Ascending aorta (tissue), 2 donors: ENCODE results near the gene NMNAT2. TPM values are rescaled to one million over a fixed set of nuclear protein-coding genes. Genes with fewer than 3 reads are reported as not detected.

Experiments
- DNase-seq, 2 donors: peaks; one replicate each; pipeline ENCODE4 v3.0.0-alpha.2; 2019; ENCODE audit warnings: low spot score in 2 of 2
- H3K27ac ChIP-seq, 2 donors: fragments of 200-600 bp; sonication (generic); one replicate each; pipeline ENCODE4 v1.5.1; 2016 to 2017; ENCODE audit warnings: mild to moderate bottlenecking in 1 of 2
- H3K27me3 ChIP-seq: fragments of 200-600 bp; sonication (generic); one replicate; pipeline ENCODE4 v1.5.1; 2017
- H3K36me3 ChIP-seq, 2 donors: fragments of 200-600 bp; sonication (generic); one replicate each; pipeline ENCODE4 v1.5.1; 2016
- H3K4me1 ChIP-seq, 2 donors: fragments of 200-600 bp; sonication (generic); one replicate each; pipeline ENCODE4 v1.5.1; 2016 to 2017; ENCODE audit warnings: mild to moderate bottlenecking in 1 of 2
- H3K4me3 ChIP-seq, 2 donors: fragments of 200-600 bp; sonication (generic); one replicate each; pipeline ENCODE4 v1.5.1; 2016 to 2017; ENCODE audit warnings: mild to moderate bottlenecking in 1 of 2
- H3K9me3 ChIP-seq, 2 donors: fragments of 200-600 bp; sonication (generic); one replicate each; pipeline ENCODE4 v1.5.1; 2016
- intact Hi-C: fragments of 100-400 bp; cut with DNase I; formaldehyde crosslinking; loops from one replicate; pipeline ENCODE4 v1.15.1; 2023
- total RNA-seq: library from RNA; depleted of rRNA; stranded (reverse); fragments of >200 nt; gene quantifications from one replicate; pipeline ENCODE4 v1.1.0, GENCODE V29; 2016
- TF ChIP-seq, protein P1 (sequence below), 3 experiments: fragments of 200-600 bp in 2 of 3; fragments of 450-650 bp in 1 of 3; sonication (generic) in 2 of 3; IDR thresholded peaks; one replicate each; pipeline ENCODE4 v1.5.1; 2016 to 2019; ENCODE audit warnings: antibody characterized with exemption in 3 of 3, mild to moderate bottlenecking in 1 of 3, moderate library complexity in 1 of 3

NMNAT2 gene
- total RNA-seq, 1 donor from 2014 or later, result 0.53 TPM

- TF ChIP-seq, protein P1, sequence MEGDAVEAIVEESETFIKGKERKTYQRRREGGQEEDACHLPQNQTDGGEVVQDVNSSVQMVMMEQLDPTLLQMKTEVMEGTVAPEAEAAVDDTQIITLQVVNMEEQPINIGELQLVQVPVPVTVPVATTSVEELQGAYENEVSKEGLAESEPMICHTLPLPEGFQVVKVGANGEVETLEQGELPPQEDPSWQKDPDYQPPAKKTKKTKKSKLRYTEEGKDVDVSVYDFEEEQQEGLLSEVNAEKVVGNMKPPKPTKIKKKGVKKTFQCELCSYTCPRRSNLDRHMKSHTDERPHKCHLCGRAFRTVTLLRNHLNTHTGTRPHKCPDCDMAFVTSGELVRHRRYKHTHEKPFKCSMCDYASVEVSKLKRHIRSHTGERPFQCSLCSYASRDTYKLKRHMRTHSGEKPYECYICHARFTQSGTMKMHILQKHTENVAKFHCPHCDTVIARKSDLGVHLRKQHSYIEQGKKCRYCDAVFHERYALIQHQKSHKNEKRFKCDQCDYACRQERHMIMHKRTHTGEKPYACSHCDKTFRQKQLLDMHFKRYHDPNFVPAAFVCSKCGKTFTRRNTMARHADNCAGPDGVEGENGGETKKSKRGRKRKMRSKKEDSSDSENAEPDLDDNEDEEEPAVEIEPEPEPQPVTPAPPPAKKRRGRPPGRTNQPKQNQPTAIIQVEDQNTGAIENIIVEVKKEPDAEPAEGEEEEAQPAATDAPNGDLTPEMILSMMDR (IDR thresholded peaks at IDR 0.05), result no peak
- no peaks in the 10 kb centered on the region for H3K4me1 ChIP-seq
- intact Hi-C loops, result no loop called here
Observed at GRCh38 chr1:183259924-183260323, 158.3 kb downstream of the NMNAT2 start.

DNA sequence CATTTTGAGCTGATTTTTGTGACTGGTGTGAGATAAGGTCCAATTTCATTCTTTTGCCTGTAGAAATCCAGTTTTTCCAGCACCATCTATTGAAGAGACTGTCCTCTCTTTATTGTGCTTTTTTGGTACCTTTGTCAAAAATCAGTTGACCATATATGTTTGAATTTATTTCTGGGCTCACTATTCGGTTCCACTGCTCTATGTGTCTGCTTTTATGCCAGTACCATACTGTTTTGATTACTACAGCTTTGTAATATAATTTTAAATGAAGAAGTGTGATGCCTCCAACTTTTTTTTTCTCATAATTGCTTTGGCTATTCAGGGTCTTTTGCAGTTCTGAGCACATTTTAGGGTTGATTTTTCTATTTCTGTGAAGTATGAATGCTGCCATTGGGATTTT, 163.1 kb downstream of the NMNAT2 start:
- Histone ChIP-seq H3K9me3 (peaks cover 0 to 5% of the 10 kb centered on the region in 2 donors), H3K27me3 (no peaks in the 10 kb centered on the region), H3K4me1 (no peaks in the 10 kb centered on the region), H3K4me3 (no peak overlapping the region), H3K36me3 (no peaks in the 10 kb centered on the region), H3K27ac (no peak overlapping the region)
- no peak for DNase-seq
- intact Hi-C loops, result no loop called here
- TF ChIP-seq, protein P1 (IDR thresholded peaks at IDR 0.05), result no peak

More at GRCh38 chr1:183259924-183260323, 158.3 kb downstream of the NMNAT2 start:
- Histone ChIP-seq H3K9me3 (peaks cover 0 to 5% of the 10 kb centered on the region in 2 donors), H3K27me3 (no peaks in the 10 kb centered on the region), H3K36me3 (no peaks in the 10 kb centered on the region), H3K4me3 (no peak overlapping the region), H3K27ac (no peak overlapping the region)
- no peak for DNase-seq

- TF ChIP-seq, protein P1 (IDR thresholded peaks at IDR 0.05), result no peak
- H3K27ac ChIP-seq, result no peak overlapping the region
- DNase-seq, result no peak
- peaks cover 0 to 5% of the 10 kb centered on the region in 2 donors for H3K9me3 ChIP-seq
- no peaks in the 10 kb centered on the region for H3K4me1 ChIP-seq
- no peak overlapping the region for H3K4me3 ChIP-seq
- no peaks in the 10 kb centered on the region for H3K36me3 ChIP-seq
- intact Hi-C loops, result no loop called here
- no peaks in the 10 kb centered on the region for H3K27me3 ChIP-seq
Observed at GRCh38 chr1:183251959-183252450, 166.2 kb downstream of the NMNAT2 start.

DNA sequence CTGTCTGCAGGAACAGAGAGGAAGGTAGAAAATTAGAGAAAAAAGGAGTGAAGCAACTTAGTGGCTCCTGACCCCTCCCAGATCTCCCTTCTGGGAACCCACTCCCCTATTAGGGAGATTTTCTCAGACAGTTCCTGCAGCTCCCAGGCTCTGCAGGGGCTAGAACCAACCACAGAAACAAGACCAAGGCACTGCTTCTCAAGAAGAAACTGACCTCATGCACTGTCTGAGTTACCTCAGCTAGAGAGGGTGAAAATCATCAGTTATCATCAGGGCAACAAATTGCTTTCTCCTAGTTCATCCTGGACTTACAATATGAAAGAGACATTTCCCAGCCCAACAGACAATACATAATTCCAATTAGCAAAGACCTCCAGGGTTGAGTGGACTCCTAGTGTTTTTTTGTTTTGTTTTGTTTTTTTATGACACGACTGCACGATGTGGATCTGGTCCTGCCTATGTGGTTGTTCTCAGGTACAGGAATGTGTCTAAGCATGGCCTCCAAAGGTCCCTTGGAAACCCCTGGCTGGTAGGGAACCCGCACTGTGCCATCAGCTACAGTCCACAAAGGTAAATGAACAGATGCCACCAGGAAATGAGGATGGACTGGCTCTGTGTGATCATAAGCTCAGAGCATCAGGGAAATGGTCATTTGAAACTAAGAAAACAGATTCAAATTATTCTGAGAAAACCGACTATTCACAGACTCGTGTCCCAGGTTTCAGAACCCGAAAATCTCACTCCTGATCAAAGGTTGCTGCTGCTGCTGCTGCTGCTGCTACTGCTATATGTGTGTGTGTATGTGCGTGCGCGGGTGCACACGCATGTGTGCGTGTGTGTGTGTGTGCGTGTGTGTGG, 166.8 kb downstream of the NMNAT2 start:
- TF ChIP-seq, protein P1 (IDR thresholded peaks at IDR 0.05), result no peak

GRCh38 chr1:183249941-183250452, 168.2 kb downstream of the NMNAT2 start:
- no peaks in the 10 kb centered on the region for H3K4me1 ChIP-seq
- no peak overlapping the region for H3K27ac ChIP-seq
- no peak for DNase-seq
- H3K4me3 ChIP-seq, result no peak overlapping the region
- H3K9me3 ChIP-seq, result peaks cover 0 to under 1% of the 10 kb centered on the region in 2 donors
- TF ChIP-seq, protein P1 (IDR thresholded peaks at IDR 0.05), result no peak
- intact Hi-C loops, result no loop called here
- H3K36me3 ChIP-seq, result no peaks in the 10 kb centered on the region
- no peaks in the 10 kb centered on the region for H3K27me3 ChIP-seq

More for the DNA sequence above, 166.8 kb downstream of the NMNAT2 start:
- Histone ChIP-seq H3K27ac (no peak overlapping the region), H3K27me3 (no peaks in the 10 kb centered on the region), H3K36me3 (no peaks in the 10 kb centered on the region), H3K4me1 (no peaks in the 10 kb centered on the region), H3K4me3 (no peak overlapping the region), H3K9me3 (peaks cover 0 to 5% of the 10 kb centered on the region in 2 donors)
- no peak for DNase-seq
- intact Hi-C loops, result no loop called here
